GM21786 (cell line): ENCODE data around the gene BMERB1.

ENCODE experiments used
- ATAC-seq: cut with Tn5 transposase; IDR thresholded peaks from one replicate; pipeline ENCODE4 v1.9.1; 2021; ENCODE audit not compliant: unreplicated experiment

The BMERB1 gene

GRCh38 chr16:15493466-15494180, 59.2 kb downstream of the BMERB1 start:
- no peak for ATAC-seq

GRCh38 chr16:15494236-15494635, 59.8 kb downstream of the BMERB1 start:
- ATAC-seq, result no peak

- ATAC-seq, result no peak
Measured at GRCh38 chr16:15495898-15496297, 61.5 kb downstream of the BMERB1 start.

GRCh38 chr16:15498427-15499175, 64.2 kb downstream of the BMERB1 start:
- no peak for ATAC-seq

- no peak for ATAC-seq
Measured at GRCh38 chr16:15502041-15502725, 67.8 kb downstream of the BMERB1 start.

- no peak for ATAC-seq
Measured at GRCh38 chr16:15506441-15506840, 72.1 kb downstream of the BMERB1 start.

- no peak for ATAC-seq
Measured at GRCh38 chr16:15507301-15507958, 73.0 kb downstream of the BMERB1 start.

- ATAC-seq, result no peak
Measured at GRCh38 chr16:15507959-15508627, 73.7 kb downstream of the BMERB1 start.

- ATAC-seq, result no peak
Measured at GRCh38 chr16:15509051-15509592, 74.7 kb downstream of the BMERB1 start.

GRCh38 chr16:15509593-15510535, 75.5 kb downstream of the BMERB1 start:
- no peak for ATAC-seq

GRCh38 chr16:15510992-15511391, 76.6 kb downstream of the BMERB1 start:
- no peak for ATAC-seq

GRCh38 chr16:15511759-15512487, 77.5 kb downstream of the BMERB1 start:
- no peak for ATAC-seq

GRCh38 chr16:15513156-15513555, 78.8 kb downstream of the BMERB1 start:
- ATAC-seq, result no peak

- no peak for ATAC-seq
Measured at GRCh38 chr16:15515992-15516391, 81.6 kb downstream of the BMERB1 start.

- no peak for ATAC-seq
Measured at GRCh38 chr16:15516609-15517008, 82.2 kb downstream of the BMERB1 start.

- no peak for ATAC-seq
Measured at GRCh38 chr16:15517743-15518377, 83.5 kb downstream of the BMERB1 start.

GRCh38 chr16:15518381-15519351, 84.3 kb downstream of the BMERB1 start:
- no peak for ATAC-seq
